Erythroblast (primary cell): ENCODE results near the gene MYRIP.

Experiments
- DNase-seq, 2 experiments: peaks; one replicate each; lab custom pipeline; 2025; lab: John Stamatoyannopoulos, UW
- GATA1 ChIP-seq: IDR thresholded peaks from 2 replicates; pipeline ENCODE4 v1.6.1; 2011; ENCODE audit warnings: low read depth, mild to moderate bottlenecking, control low read depth, low read length, moderate library complexity
- POLR2A ChIP-seq: IDR thresholded peaks from 2 replicates; pipeline ENCODE4 v1.6.1; 2011; ENCODE audit warnings: mild to moderate bottlenecking, low read length

MYRIP gene

GRCh38 chr3:40097131-40098117 is 288.0 kb downstream of the MYRIP start:
- DNase-seq, result no peak
- TF ChIP-seq POLR2A (no peak), GATA1 (no peak)

GRCh38 chr3:40098261-40098759 is 288.9 kb downstream of the MYRIP start:
- no peak for DNase-seq
- no peak for TF ChIP-seq GATA1
- no peak for TF ChIP-seq POLR2A

DNA sequence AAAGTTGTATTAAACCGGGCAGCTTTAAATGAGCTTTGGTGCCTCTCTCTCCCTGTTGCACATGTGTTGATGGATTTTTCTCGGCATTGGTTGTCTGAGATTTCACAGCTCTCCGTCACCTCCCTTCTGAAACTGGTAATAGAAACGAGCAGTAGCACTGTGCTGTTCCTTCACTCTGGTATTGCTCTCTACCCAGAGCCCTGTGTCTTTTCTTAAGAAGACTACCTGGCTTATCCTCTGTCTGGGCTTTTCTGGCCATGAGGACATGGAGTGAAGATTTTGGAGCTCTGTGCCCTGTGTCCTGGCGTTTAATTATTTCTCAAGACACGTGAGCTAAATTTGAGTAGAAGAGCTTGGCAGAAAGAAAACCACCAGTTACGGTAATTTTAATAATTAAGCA is 290.5 kb downstream of the MYRIP start:
- no peak for DNase-seq
- no peak for TF ChIP-seq GATA1
- no peak for TF ChIP-seq POLR2A

DNA sequence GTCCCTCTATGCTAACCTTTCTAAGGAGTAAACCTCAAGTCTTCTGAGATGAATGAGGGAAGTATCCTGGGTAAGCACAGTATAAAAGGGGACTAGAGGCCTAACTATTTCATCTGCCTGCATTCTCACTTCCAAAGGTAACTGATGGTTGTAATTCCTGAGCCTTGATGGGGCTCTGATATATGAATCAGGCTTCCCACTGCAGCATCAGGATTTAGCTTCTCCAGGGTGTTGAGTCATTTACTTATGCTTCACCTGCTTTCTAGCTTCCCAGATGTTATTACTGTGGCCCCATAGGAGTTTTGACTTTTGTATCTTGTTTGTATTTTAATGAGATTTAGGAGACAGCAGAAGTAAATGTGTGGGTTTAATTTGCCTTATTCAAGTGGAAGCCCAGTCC is 292.8 kb downstream of the MYRIP start:
- TF ChIP-seq POLR2A (no peak), GATA1 (no peak)
- no peak for DNase-seq

DNA sequence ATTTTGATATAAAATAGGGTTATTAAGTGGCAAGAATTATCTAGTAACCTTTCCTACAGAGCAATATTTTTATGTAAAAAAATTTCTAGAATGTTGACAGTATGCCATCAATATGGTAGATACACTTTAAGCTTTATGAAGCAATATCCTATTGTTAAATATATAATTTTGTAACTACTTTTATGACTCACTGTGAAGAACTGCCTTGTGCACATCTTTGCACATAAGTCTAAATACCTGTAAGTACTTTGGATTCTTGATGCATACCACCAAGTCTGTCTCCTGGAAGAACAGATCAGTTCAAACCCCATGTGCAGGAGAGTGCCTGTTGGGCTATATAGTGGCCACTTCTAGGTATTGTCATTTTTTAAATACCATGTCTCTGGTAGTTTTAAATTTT is 294.4 kb downstream of the MYRIP start:
- DNase-seq, result no peak
- TF ChIP-seq POLR2A (no peak), GATA1 (no peak)

DNA sequence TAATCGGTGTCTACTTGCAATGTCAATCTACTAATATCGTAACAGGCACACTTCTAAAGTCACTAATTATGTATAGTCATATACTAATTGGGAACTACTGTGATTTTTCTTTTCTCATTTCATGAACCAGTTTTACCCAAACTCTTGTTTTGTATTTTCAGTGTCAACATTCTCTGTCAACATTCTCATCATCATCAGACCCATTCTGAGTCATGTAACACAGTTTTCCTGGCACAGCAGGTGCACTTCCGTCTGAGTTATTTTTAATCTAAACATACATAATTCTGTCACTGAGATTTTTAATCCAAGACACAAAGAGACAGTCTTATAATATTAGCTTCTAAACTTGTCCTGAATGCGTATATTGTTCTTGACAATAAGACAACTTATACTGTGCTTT is 295.0 kb downstream of the MYRIP start:
- no peak for TF ChIP-seq POLR2A
- no peak for TF ChIP-seq GATA1
- no peak for DNase-seq

DNA sequence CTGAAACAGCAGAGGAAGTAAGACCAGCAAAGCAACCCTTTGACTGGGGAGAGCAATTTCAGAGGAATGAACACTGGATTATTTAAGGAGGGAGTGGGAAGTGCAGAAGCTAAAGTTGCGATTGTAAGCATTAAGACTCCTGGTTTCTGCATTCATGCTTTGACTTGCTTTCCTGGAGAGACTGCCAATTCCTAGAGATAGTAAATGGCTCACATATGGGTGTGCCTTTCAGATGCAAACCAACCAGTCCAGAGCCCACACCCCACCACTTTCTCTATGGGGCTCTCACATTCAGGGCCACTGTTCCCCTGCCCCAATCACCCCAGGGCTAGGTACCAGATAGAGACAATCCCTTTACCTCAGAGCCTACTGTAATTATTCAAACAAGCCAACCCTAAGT is 299.2 kb downstream of the MYRIP start:
- DNase-seq, result no peak
- no peak for TF ChIP-seq GATA1
- TF ChIP-seq POLR2A, result no peak

- TF ChIP-seq GATA1 (no peak), POLR2A (no peak)
- peak in 1 of 2 experiments; percentile 13 for DNase-seq
Measured at GRCh38 chr3:40109641-40110490, 300.5 kb downstream of the MYRIP start.

GRCh38 chr3:40116478-40117177 is 307.2 kb downstream of the MYRIP start:
- DNase-seq, result no peak
- no peak for TF ChIP-seq GATA1
- TF ChIP-seq POLR2A, result no peak

DNA sequence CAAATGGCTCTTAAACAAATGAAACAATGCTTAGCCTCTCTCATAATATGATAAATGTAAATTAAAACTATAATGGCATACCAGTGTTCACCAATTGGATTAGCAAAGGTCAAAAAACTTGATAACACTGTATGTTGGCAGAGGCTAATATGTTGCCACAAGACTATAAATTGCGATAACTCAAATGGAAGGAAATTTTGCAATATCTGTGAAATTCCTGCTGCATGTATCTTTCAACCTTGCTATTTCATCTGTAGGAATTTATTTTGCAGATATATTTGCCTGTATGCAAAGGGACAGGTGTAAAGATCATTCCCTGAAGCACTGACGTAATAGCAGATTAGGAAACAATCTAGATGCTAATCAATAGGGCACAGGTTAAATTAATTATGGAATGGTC is 308.7 kb downstream of the MYRIP start:
- no peak for TF ChIP-seq POLR2A
- DNase-seq, result no peak

GRCh38 chr3:40120067-40120692 is 310.8 kb downstream of the MYRIP start:
- DNase-seq, result no peak
- TF ChIP-seq POLR2A (no peak), GATA1 (no peak)

DNA sequence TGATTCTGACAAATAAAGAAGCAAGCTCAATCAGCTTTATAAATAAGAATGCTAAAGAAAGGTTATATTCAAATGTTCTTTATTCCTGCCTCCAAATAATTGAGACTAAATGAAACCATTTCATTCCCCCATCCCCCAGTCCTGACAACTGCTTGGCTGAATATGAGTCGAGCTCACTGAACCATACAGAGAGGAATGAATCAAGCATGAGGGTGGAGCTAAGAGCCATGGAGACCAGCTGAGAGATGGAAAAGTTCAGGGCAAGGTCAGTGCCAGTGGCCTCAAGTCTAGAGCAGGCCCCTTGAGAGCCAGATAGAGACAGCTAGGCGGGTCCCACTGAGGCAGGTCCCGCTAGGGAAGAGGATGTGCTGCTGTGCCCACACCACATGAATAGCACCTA is 311.4 kb downstream of the MYRIP start:
- TF ChIP-seq GATA1, result no peak
- TF ChIP-seq POLR2A, result no peak
- DNase-seq, result no peak

- DNase-seq, result no peak
Measured at GRCh38 chr3:40124918-40125317, 315.5 kb downstream of the MYRIP start.

More at GRCh38 chr3:40124918-40125317, 315.5 kb downstream of the MYRIP start:
- TF ChIP-seq POLR2A, result no peak
- TF ChIP-seq GATA1, result no peak
